K562 (cell line): ENCODE data around the gene HSPA1L. TPM values are rescaled to one million over a fixed set of nuclear protein-coding genes. Genes with fewer than 3 reads are reported as not detected.
A peak's percentile ranks its signal among the peaks of the same experiment; 100 is the strongest.

Experiments used
- ARHGAP35 ChIP-seq: fragments of 450-650 bp; IDR thresholded peaks from 2 replicates; pipeline ENCODE4 v1.6.1; 2018; ENCODE audit not compliant: partially characterized antibody
- ATF1 ChIP-seq, 2 experiments: fragments of 450-650 bp in 1 of 2; IDR thresholded peaks; 2 replicates each; pipeline ENCODE4 v1.6.1; 2016; ENCODE audit warnings: missing compliant biosample characterization in 1 of 2, missing genetic modification characterization in 1 of 2
- EP300 ChIP-seq: IDR thresholded peaks from 2 replicates; pipeline ENCODE4 v1.6.1; 2012; ENCODE audit warnings: low read length, improper control_type of control experiment
- FOXM1 ChIP-seq, 2 experiments: fragments of 450-650 bp in 1 of 2; sonication (generic) in 1 of 2; formaldehyde crosslinking in 1 of 2; IDR thresholded peaks; 2 replicates each; pipeline versions ENCODE4 v1.6.1 to v1.9.0; 2017 to 2022; ENCODE audit warnings: low read depth in 2 of 2, mild to moderate bottlenecking in 2 of 2, missing genetic modification reagents in 1 of 2, moderate library complexity in 1 of 2
- HDAC8 ChIP-seq: fragments of 450-650 bp; IDR thresholded peaks from 2 replicates; pipeline ENCODE4 v1.6.1; 2016; ENCODE audit warnings: mild to moderate bottlenecking, missing genetic modification characterization, moderate library complexity, missing compliant biosample characterization
- HEY1 ChIP-seq: fragments of 250-450 bp; sonication (Bioruptor Pico); IDR thresholded peaks from 2 replicates; pipeline ENCODE4 v1.5.0; 2020; ENCODE audit warnings: mild to moderate bottlenecking, moderate library complexity, borderline replicate concordance
- HLTF ChIP-seq: fragments of 450-650 bp; IDR thresholded peaks from 2 replicates; pipeline ENCODE4 v1.6.1; 2016
- HMG20B ChIP-seq: fragments of 250-450 bp; sonication (Bioruptor Pico); IDR thresholded peaks from 2 replicates; pipeline ENCODE4 v1.5.0; 2021; ENCODE audit warnings: mild to moderate bottlenecking
- HMGN3 ChIP-seq: IDR thresholded peaks from 2 replicates; pipeline ENCODE4 v1.6.1; 2011; ENCODE audit warnings: borderline replicate concordance, low read depth, mild to moderate bottlenecking, mixed read lengths, low read length; ENCODE audit not compliant: insufficient read length; ENCODE audit errors: extremely low read depth
- MTA3 ChIP-seq: fragments of 450-650 bp; formaldehyde crosslinking; IDR thresholded peaks from 2 replicates; pipeline ENCODE4 v1.6.1; 2017; ENCODE audit warnings: mild to moderate bottlenecking, borderline replicate concordance
- RBM22 ChIP-seq: fragments of 200-400 bp; formaldehyde crosslinking; IDR thresholded peaks from 2 replicates; pipeline ENCODE4 v1.6.1; 2018; ENCODE audit warnings: low read length, low read depth; ENCODE audit not compliant: poor library complexity, severe bottlenecking
- ZBTB5 ChIP-seq: fragments of 450-650 bp; IDR thresholded peaks from 2 replicates; pipeline ENCODE4 v1.6.1; 2017; ENCODE audit warnings: antibody characterized with exemption
- ZNF239 ChIP-seq: fragments of 250-450 bp; sonication (Bioruptor Pico); IDR thresholded peaks from 2 replicates; pipeline ENCODE4 v1.4.0; 2020; ENCODE audit warnings: mild to moderate bottlenecking
- ZNF316 ChIP-seq: fragments of 450-650 bp; IDR thresholded peaks from 2 replicates; pipeline ENCODE4 v1.6.1; 2016
- polyA plus RNA-seq, 8 experiments: library from polyadenylated mRNA; depleted of rRNA in 4 of 8; stranded (reverse) in 5 of 8; unstranded in 3 of 8; fragments of >200 nt; fragmentation: Nextera tagmentation in 2 of 8; fragmentation: Illumina TruSeq in 1 of 8; extraction: Ambion mirVana in 2 of 8; extraction: Trizol in 1 of 8; gene quantifications; 2 replicates each; pipeline versions ENCODE4 v1.2.1 to v1.2.3, GENCODE V29; 2011 to 2014; ENCODE audit warnings: inconsistent platforms in 1 of 8, missing spikeins in 1 of 8
- total RNA-seq, 7 experiments: library from RNA; depleted of rRNA in 6 of 7; stranded (reverse); fragments of >200 nt in 6 of 7; fragmentation: Illumina TruSeq in 2 of 7; extraction: Trizol in 2 of 7; gene quantifications; 2 replicates each; pipeline versions ENCODE4 v1.2.1 to v1.2.3, GENCODE V29; 2011 to 2021; ENCODE audit warnings: low replicate concordance in 1 of 7
- TF ChIP-seq, protein P1 (sequence below): fragments of 200-400 bp; formaldehyde crosslinking; IDR thresholded peaks from 2 replicates; pipeline ENCODE4 v1.6.1; 2017; ENCODE audit warnings: mild to moderate bottlenecking, low read depth, low read length, moderate library complexity
- TF ChIP-seq, protein P2 (sequence below): fragments of 450-650 bp; IDR thresholded peaks from 2 replicates; pipeline ENCODE4 v1.6.1; 2016; ENCODE audit warnings: mild to moderate bottlenecking
- TF ChIP-seq, protein P3 (sequence below): fragments of 450-650 bp; conservative IDR thresholded peaks from 2 replicates; pipeline ENCODE4 v1.6.1; 2016; ENCODE audit warnings: missing genetic modification characterization, low read depth, mild to moderate bottlenecking, missing compliant biosample characterization, moderate library complexity
- TF ChIP-seq, protein P4 (sequence below): fragments of 450-650 bp; IDR thresholded peaks from 2 replicates; pipeline ENCODE4 v1.6.1; 2016; ENCODE audit warnings: antibody characterized with exemption

HSPA1L gene
- total and polyA plus RNA-seq, 9 of the 15 experiments (the other 6 are each of a cell fraction or from before 2014, with no cell fraction given) = 0.14 to 2.1 (median 1.3) TPM

- peak; percentile 89 for TF ChIP-seq EP300
- TF ChIP-seq HEY1 (CRISPR knock-in tag) = peak; percentile 95
- TF ChIP-seq MTA3 = no peak
- no peak for TF ChIP-seq HMGN3
- TF ChIP-seq, protein P1, sequence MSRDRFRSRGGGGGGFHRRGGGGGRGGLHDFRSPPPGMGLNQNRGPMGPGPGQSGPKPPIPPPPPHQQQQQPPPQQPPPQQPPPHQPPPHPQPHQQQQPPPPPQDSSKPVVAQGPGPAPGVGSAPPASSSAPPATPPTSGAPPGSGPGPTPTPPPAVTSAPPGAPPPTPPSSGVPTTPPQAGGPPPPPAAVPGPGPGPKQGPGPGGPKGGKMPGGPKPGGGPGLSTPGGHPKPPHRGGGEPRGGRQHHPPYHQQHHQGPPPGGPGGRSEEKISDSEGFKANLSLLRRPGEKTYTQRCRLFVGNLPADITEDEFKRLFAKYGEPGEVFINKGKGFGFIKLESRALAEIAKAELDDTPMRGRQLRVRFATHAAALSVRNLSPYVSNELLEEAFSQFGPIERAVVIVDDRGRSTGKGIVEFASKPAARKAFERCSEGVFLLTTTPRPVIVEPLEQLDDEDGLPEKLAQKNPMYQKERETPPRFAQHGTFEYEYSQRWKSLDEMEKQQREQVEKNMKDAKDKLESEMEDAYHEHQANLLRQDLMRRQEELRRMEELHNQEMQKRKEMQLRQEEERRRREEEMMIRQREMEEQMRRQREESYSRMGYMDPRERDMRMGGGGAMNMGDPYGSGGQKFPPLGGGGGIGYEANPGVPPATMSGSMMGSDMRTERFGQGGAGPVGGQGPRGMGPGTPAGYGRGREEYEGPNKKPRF = no peak
- TF ChIP-seq, protein P2, sequence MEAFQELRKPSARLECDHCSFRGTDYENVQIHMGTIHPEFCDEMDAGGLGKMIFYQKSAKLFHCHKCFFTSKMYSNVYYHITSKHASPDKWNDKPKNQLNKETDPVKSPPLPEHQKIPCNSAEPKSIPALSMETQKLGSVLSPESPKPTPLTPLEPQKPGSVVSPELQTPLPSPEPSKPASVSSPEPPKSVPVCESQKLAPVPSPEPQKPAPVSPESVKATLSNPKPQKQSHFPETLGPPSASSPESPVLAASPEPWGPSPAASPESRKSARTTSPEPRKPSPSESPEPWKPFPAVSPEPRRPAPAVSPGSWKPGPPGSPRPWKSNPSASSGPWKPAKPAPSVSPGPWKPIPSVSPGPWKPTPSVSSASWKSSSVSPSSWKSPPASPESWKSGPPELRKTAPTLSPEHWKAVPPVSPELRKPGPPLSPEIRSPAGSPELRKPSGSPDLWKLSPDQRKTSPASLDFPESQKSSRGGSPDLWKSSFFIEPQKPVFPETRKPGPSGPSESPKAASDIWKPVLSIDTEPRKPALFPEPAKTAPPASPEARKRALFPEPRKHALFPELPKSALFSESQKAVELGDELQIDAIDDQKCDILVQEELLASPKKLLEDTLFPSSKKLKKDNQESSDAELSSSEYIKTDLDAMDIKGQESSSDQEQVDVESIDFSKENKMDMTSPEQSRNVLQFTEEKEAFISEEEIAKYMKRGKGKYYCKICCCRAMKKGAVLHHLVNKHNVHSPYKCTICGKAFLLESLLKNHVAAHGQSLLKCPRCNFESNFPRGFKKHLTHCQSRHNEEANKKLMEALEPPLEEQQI = no peak
- TF ChIP-seq, protein P3, sequence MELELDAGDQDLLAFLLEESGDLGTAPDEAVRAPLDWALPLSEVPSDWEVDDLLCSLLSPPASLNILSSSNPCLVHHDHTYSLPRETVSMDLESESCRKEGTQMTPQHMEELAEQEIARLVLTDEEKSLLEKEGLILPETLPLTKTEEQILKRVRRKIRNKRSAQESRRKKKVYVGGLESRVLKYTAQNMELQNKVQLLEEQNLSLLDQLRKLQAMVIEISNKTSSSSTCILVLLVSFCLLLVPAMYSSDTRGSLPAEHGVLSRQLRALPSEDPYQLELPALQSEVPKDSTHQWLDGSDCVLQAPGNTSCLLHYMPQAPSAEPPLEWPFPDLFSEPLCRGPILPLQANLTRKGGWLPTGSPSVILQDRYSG (tag) = no peak
- TF ChIP-seq ATF1 (CRISPR knock-in tag; IDR thresholded peaks at IDR 0.05) = no peak
- peak; percentile 88 for TF ChIP-seq ATF1 (tag; IDR thresholded peaks at IDR 0.05)
- TF ChIP-seq HMG20B = no peak
- TF ChIP-seq RBM22 = peak; percentile 96
- no peak for TF ChIP-seq ZBTB5
- TF ChIP-seq ARHGAP35 = peak; percentile 55
- TF ChIP-seq, protein P4, sequence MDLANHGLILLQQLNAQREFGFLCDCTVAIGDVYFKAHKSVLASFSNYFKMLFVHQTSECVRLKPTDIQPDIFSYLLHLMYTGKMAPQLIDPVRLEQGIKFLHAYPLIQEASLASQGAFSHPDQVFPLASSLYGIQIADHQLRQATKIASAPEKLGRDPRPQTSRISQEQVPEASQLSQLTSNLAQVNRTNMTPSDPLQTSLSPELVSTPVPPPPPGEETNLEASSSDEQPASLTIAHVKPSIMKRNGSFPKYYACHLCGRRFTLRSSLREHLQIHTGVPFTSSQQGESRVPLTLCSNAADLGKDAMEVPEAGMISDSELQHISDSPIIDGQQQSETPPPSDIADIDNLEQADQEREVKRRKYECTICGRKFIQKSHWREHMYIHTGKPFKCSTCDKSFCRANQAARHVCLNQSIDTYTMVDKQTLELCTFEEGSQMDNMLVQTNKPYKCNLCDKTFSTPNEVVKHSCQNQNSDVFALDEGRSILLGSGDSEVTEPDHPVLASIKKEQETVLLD = peak; percentile 82
- peak; percentile 84; the same call in 1 of the 2 replicates for TF ChIP-seq HLTF
- no peak for TF ChIP-seq FOXM1 (IDR thresholded peaks at IDR 0.05; ENCODE audit: low read depth)
- TF ChIP-seq FOXM1 (CRISPR knock-in tag; IDR thresholded peaks at IDR 0.05; ENCODE audit: low read depth) = peak; percentile 93; the same call in 1 of the 2 replicates
- peak; percentile 65 for TF ChIP-seq ZNF239 (CRISPR knock-in tag)
- peak; percentile 75; the same call in 1 of the 2 replicates for TF ChIP-seq HDAC8
- TF ChIP-seq ZNF316 = no peak
These were observed 12.4 kb upstream of the HSPA1L start, which contains the start of gene HSPA1B (continued) for GRCh38 chr6:31827286-31828079.
